PC-3 (cell line): ENCODE results near the gene PEX11A. TPM values are rescaled to one million over a fixed set of nuclear protein-coding genes. Genes with fewer than 3 reads are reported as not detected.

Experiments
- ATAC-seq: fragments of 200-7000 bp; cut with Tn5 transposase; 2 replicates; pipeline ENCODE4 v1.9.1; 2020; ENCODE audit warnings: mild to moderate bottlenecking, moderate library complexity
- BruUV-seq: library from RNA; stranded (reverse); fragments of 400-500 nt; replicated peaks from 2 replicates; lab custom pipeline; 2021; lab: Mats Ljungman, UMichigan
- CTCF ChIA-PET: fragments of 300-600 bp; sonication (Branson Sonifier 250); formaldehyde crosslinking; loops from one replicate; lab custom pipeline; 2022; ENCODE audit warnings: antibody characterized with exemption; lab: Charles Lee
- POLR2A ChIA-PET: fragments of 300-600 bp; sonication (Branson Sonifier 250); formaldehyde crosslinking; loops from one replicate; lab custom pipeline; 2022; ENCODE audit warnings: antibody characterized with exemption; ENCODE audit not compliant: unreplicated experiment; lab: Charles Lee
- DNase-seq: peaks from one replicate; pipeline ENCODE4 v3.0.0-alpha.2; 2015
- H2AFZ ChIP-seq: fragments of 300-600 bp; sonication (generic); 2 replicates; pipeline ENCODE4 v1.6.0; 2016; ENCODE audit warnings: antibody characterized with exemption, low read length
- H3F3A ChIP-seq: fragments of 300-600 bp; sonication (generic); one replicate; pipeline ENCODE4 v1.6.0; 2017; ENCODE audit warnings: antibody characterized with exemption, low read length, control low read depth, mild to moderate bottlenecking; ENCODE audit not compliant: unreplicated experiment
- H3K27ac ChIP-seq: fragments of 300-600 bp; sonication (generic); 2 replicates; pipeline ENCODE4 v1.5.1; 2016; ENCODE audit warnings: mild to moderate bottlenecking, low read length
- H3K27me3 ChIP-seq: fragments of 300-600 bp; sonication (generic); 2 replicates; pipeline ENCODE4 v1.6.1; 2016; ENCODE audit warnings: low read length, mixed read lengths
- H3K36me3 ChIP-seq: fragments of 300-600 bp; sonication (generic); 2 replicates; pipeline ENCODE4 v1.6.1; 2016; ENCODE audit warnings: low read depth, mixed run types, low read length, mixed read lengths
- H3K4me1 ChIP-seq: fragments of 300-600 bp; sonication (generic); 2 replicates; pipeline ENCODE4 v1.5.1; 2016; ENCODE audit warnings: low read length; ENCODE audit not compliant: insufficient read depth
- H3K4me2 ChIP-seq: fragments of 300-600 bp; sonication (generic); 2 replicates; pipeline ENCODE4 v1.6.0; 2016; ENCODE audit warnings: low read length
- H3K4me3 ChIP-seq: fragments of 300-600 bp; sonication (generic); 2 replicates; pipeline ENCODE4 v1.5.1; 2016; ENCODE audit warnings: mild to moderate bottlenecking, low read length, mixed read lengths
- H3K79me2 ChIP-seq: fragments of 300-600 bp; sonication (generic); 2 replicates; pipeline ENCODE4 v1.6.1; 2017; ENCODE audit warnings: low read length, mixed read lengths
- H3K9ac ChIP-seq: fragments of 300-600 bp; sonication (generic); 2 replicates; pipeline ENCODE4 v1.6.0; 2016; ENCODE audit warnings: mild to moderate bottlenecking, low read length
- H3K9me2 ChIP-seq: fragments of 300-600 bp; sonication (generic); replicated peaks from 2 replicates; pipeline ENCODE4 v1.6.1; 2016; ENCODE audit warnings: mixed run types, low read length, mixed read lengths
- H3K9me3 ChIP-seq: fragments of 300-600 bp; sonication (generic); 2 replicates; pipeline ENCODE4 v1.6.1; 2016; ENCODE audit warnings: low read length, mixed read lengths
- H4K20me1 ChIP-seq: fragments of 300-600 bp; sonication (generic); 2 replicates; pipeline ENCODE4 v1.6.1; 2016; ENCODE audit warnings: low read length, mixed read lengths
- CTCF ChIP-seq: fragments of 300-600 bp; sonication (generic); conservative IDR thresholded peaks from 2 replicates; pipeline ENCODE4 v1.5.1; 2017; ENCODE audit warnings: antibody characterized with exemption, low read depth, mild to moderate bottlenecking, low read length
- EZH2 ChIP-seq: fragments of 300-600 bp; sonication (generic); IDR thresholded peaks from one replicate; pipeline ENCODE4 v1.6.1; 2017; ENCODE audit warnings: antibody characterized with exemption, mild to moderate bottlenecking, low read length; ENCODE audit not compliant: unreplicated experiment
- EZH2phosphoT487 ChIP-seq: fragments of 300-600 bp; sonication (generic); IDR thresholded peaks from 2 replicates; pipeline ENCODE4 v1.6.1; 2018; ENCODE audit warnings: mild to moderate bottlenecking, antibody characterized with exemption, low read length, borderline replicate concordance
- intact Hi-C: fragments of 100-400 bp; cut with micrococcal nuclease; formaldehyde crosslinking; loops from 2 replicates; pipeline ENCODE4 v1.9.0; 2023
- total RNA-seq: library from RNA; depleted of rRNA; stranded (reverse); fragments of >200 nt; gene quantifications from 2 replicates; pipeline ENCODE4 v1.2.3, GENCODE V29; 2014

PEX11A gene
- total RNA-seq, 1 experiment from 2014 or later = 9.7 TPM

- H3F3A ChIP-seq = peaks cover 3% of the 10 kb centered on the region
- CTCF ChIA-PET = interaction anchor here (1.3 kb wide), 1 partner anchor 225 kb away, joined by 3 read pairs; no protein-coding TSS in a partner anchor
- POLR2A ChIA-PET = interaction anchor here (0.8 to 1.1 kb wide), 2 partner anchors 30 to 88 kb away, joined by 6 to 8 read pairs; partner anchors contain the start of gene TICRR
- no TSS peak for BruUV-seq
- DNase-seq (peak; percentile 93), ATAC-seq (peak; percentile 91)
- H3K9ac ChIP-seq = peak overlapping the region; percentile 72
- no peaks in the 10 kb centered on the region for H3K79me2 ChIP-seq
- H4K20me1 ChIP-seq = no peaks in the 10 kb centered on the region
- no peaks in the 10 kb centered on the region for H3K27me3 ChIP-seq
- TF ChIP-seq CTCF (no peak), EZH2 (no peak), EZH2phosphoT487 (no peak)
- peak overlapping the region; percentile 44 for H3K4me3 ChIP-seq
- peaks cover 33% of the 10 kb centered on the region for H3K4me1 ChIP-seq
- peak overlapping the region; percentile 66 for H2AFZ ChIP-seq
- no peaks in the 10 kb centered on the region for H3K9me2 ChIP-seq
- H3K4me2 ChIP-seq = peak overlapping the region; percentile 81
- peak overlapping the region; percentile 94 for H3K27ac ChIP-seq
- intact Hi-C loops = loop anchor here (1.0 to 2.0 kb wide), 2 partner anchors 17 to 26 kb away; no protein-coding TSS in a partner anchor
- H3K9me3 ChIP-seq = no peaks in the 10 kb centered on the region
- no peaks in the 10 kb centered on the region for H3K36me3 ChIP-seq
Measured at GRCh38 chr15:89662893-89663626, 27.5 kb downstream of the PEX11A start.

- CTCF ChIA-PET = no interaction called here
- POLR2A ChIA-PET = no interaction called here
- no peak overlapping the region for H3K27ac ChIP-seq
Measured at GRCh38 chr15:89660556-89660955, 30.0 kb downstream of the PEX11A start.

More at GRCh38 chr15:89660556-89660955, 30.0 kb downstream of the PEX11A start:
- no peaks in the 10 kb centered on the region for H3K27me3 ChIP-seq
- peaks cover 3% of the 10 kb centered on the region for H3F3A ChIP-seq
- TF ChIP-seq EZH2phosphoT487 (no peak), CTCF (no peak), EZH2 (no peak)
- no peak for ATAC-seq
- H3K9me2 ChIP-seq = no peaks in the 10 kb centered on the region
- no peaks in the 10 kb centered on the region for H4K20me1 ChIP-seq
- intact Hi-C loops = no loop called here
- no peak overlapping the region for H3K4me3 ChIP-seq
- no peaks in the 10 kb centered on the region for H3K36me3 ChIP-seq
- no peaks in the 10 kb centered on the region for H3K79me2 ChIP-seq
- peaks cover 37% of the 10 kb centered on the region for H3K4me1 ChIP-seq
- H3K4me2 ChIP-seq = no peak overlapping the region
- no peak for DNase-seq
- H2AFZ ChIP-seq = no peak overlapping the region
- H3K9me3 ChIP-seq = no peaks in the 10 kb centered on the region
- BruUV-seq = no TSS peak
- H3K9ac ChIP-seq = no peak overlapping the region
